Stimulated activated CD4-positive, alpha-beta T cell treated with anti-CD3 and anti-CD28 coated beads, Interleukin-4, amount 100 ng/mL, for 48 hours (primary cell): ENCODE measurements around the gene NF2.
"Not testable (repeated sequence)": the region's sequence is repeated elsewhere in the genome, so short reads cannot be mapped to it uniquely, and the experiment has no call there.

Source experiments
- DNase-seq, 2 donors: peaks; one replicate each; pipeline ENCODE4 v3.0.0-alpha.2; 2020; ENCODE audit warnings: low read depth in 2 of 2

The NF2 gene

GRCh38 chr22:29603358-29604075 is at the start of gene NF2:
TSS of gene NF2 (plus strand) at chr22:29603633. CDS start at chr22:29603999, 366 bp downstream.
- DNase-seq, result peak; percentile 92 to 97

- DNase-seq, result no peak
These were observed 48.3 kb upstream of the NF2 start for GRCh38 chr22:29555065-29555644.

- no peak for DNase-seq
These were observed 44.4 kb upstream of the NF2 start for GRCh38 chr22:29559030-29559429.

GRCh38 chr22:29559853-29560252 is 43.6 kb upstream of the NF2 start:
- no peak for DNase-seq

- no peak for DNase-seq
These were observed 39.6 kb upstream of the NF2 start for GRCh38 chr22:29563652-29564460.

- DNase-seq, result not testable (repeated sequence)
These were observed 36.9 kb upstream of the NF2 start for GRCh38 chr22:29566513-29566912.

GRCh38 chr22:29567338-29567737 is 36.1 kb upstream of the NF2 start:
- DNase-seq, result no peak

GRCh38 chr22:29569011-29569678 is 34.3 kb upstream of the NF2 start:
- no peak for DNase-seq

GRCh38 chr22:29570456-29570855 is 33.0 kb upstream of the NF2 start:
- DNase-seq, result no peak

GRCh38 chr22:29570912-29571549 is 32.4 kb upstream of the NF2 start:
- DNase-seq, result no peak

GRCh38 chr22:29574762-29575450 is 28.5 kb upstream of the NF2 start:
- no peak for DNase-seq

- DNase-seq, result no peak
These were observed 24.8 kb upstream of the NF2 start for GRCh38 chr22:29578462-29579200.

GRCh38 chr22:29580200-29580810 is 23.1 kb upstream of the NF2 start:
- no peak for DNase-seq

GRCh38 chr22:29581799-29582198 is 21.6 kb upstream of the NF2 start:
- no peak for DNase-seq

GRCh38 chr22:29584975-29585374 is 18.5 kb upstream of the NF2 start:
- no peak for DNase-seq

- not testable (repeated sequence) for DNase-seq
These were observed 17.2 kb upstream of the NF2 start for GRCh38 chr22:29586193-29586705.

GRCh38 chr22:29587938-29588699 is 15.3 kb upstream of the NF2 start:
- no peak for DNase-seq

- no peak for DNase-seq
These were observed 9.5 kb upstream of the NF2 start for GRCh38 chr22:29593923-29594322.

GRCh38 chr22:29594447-29594846 is 9.0 kb upstream of the NF2 start:
- not testable (repeated sequence) for DNase-seq
